B cell (primary cell): ENCODE measurements around the gene SH2D5.

Experiments used
- EZH2 ChIP-seq: IDR thresholded peaks from 2 replicates; pipeline ENCODE4 v1.6.1; 2012; ENCODE audit warnings: borderline replicate concordance, low read depth, mild to moderate bottlenecking, moderate library complexity, low read length; ENCODE audit not compliant: insufficient read depth, poor library complexity, severe bottlenecking
- TF ChIP-seq, protein P1 (sequence below): fragments of 200-600 bp; IDR thresholded peaks from one replicate; pipeline ENCODE4 v1.8.0; 2022; ENCODE audit warnings: antibody characterized with exemption, mild to moderate bottlenecking

DNA sequence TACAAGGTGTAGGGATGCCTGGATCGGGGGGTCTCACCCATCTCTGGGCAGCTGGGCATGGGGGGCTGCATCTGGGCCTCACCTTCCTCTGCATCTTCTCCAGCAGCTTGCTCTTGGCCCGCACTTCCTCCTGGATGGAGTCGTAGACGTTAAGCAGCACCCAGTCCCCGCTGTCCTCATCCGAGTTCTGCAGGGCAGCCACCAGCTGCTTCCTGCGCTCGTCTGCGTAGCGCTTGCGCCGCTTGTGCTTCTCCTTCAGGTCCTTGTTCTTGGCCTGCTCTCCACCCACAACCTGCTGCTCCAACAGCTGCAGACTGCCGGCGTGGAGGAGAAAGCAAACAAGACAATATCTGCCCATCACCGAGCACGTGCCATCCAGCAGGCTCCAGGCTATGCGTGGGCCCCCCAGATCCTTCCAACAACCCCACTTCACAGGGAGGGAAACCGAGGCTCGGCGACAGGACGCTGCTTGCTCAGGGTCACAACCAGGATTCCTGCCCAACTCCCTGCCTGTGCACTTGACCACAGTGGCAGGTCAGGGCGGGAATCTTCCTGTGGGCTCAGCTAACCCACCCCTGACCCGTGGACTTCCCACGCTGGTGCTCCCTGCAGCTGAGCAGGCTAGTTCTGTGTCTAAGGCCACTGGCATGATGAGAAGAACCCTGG lies 49.8 kb downstream of the SH2D5 start:
- TF ChIP-seq, protein P1, sequence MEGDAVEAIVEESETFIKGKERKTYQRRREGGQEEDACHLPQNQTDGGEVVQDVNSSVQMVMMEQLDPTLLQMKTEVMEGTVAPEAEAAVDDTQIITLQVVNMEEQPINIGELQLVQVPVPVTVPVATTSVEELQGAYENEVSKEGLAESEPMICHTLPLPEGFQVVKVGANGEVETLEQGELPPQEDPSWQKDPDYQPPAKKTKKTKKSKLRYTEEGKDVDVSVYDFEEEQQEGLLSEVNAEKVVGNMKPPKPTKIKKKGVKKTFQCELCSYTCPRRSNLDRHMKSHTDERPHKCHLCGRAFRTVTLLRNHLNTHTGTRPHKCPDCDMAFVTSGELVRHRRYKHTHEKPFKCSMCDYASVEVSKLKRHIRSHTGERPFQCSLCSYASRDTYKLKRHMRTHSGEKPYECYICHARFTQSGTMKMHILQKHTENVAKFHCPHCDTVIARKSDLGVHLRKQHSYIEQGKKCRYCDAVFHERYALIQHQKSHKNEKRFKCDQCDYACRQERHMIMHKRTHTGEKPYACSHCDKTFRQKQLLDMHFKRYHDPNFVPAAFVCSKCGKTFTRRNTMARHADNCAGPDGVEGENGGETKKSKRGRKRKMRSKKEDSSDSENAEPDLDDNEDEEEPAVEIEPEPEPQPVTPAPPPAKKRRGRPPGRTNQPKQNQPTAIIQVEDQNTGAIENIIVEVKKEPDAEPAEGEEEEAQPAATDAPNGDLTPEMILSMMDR = no peak
- no peak for TF ChIP-seq EZH2
